AG08395 (cell line): Measurements from ENCODE around the gene TRPM3.
A peak's percentile ranks its signal among the peaks of the same experiment; 100 is the strongest.

ENCODE experiments used
- DNase-seq: peaks from one replicate; pipeline ENCODE4 v3.0.0; 2012; ENCODE audit warnings: mixed read lengths, low spot score

Gene TRPM3

GRCh38 chr9:70947086-70947485 is 174.3 kb downstream of the TRPM3 start:
- no peak for DNase-seq

GRCh38 chr9:70945301-70945700 is 176.1 kb downstream of the TRPM3 start:
- no peak for DNase-seq

- DNase-seq = no peak
These were observed 180.2 kb downstream of the TRPM3 start for GRCh38 chr9:70941191-70941590.

- DNase-seq = no peak
These were observed 180.8 kb downstream of the TRPM3 start for GRCh38 chr9:70940605-70941004.

GRCh38 chr9:70936536-70936935 is 184.9 kb downstream of the TRPM3 start:
- DNase-seq = no peak

- DNase-seq = peak; percentile 67
These were observed 185.6 kb downstream of the TRPM3 start for GRCh38 chr9:70935856-70936255.

GRCh38 chr9:70934642-70935041 is 186.8 kb downstream of the TRPM3 start:
- no peak for DNase-seq

GRCh38 chr9:70933321-70933720 is 188.1 kb downstream of the TRPM3 start:
- DNase-seq = peak; percentile 62

GRCh38 chr9:70932097-70932496 is 189.3 kb downstream of the TRPM3 start:
- DNase-seq = no peak

- no peak for DNase-seq
These were observed 193.9 kb downstream of the TRPM3 start for GRCh38 chr9:70927530-70927929.

GRCh38 chr9:70924895-70925547 is 196.4 kb downstream of the TRPM3 start:
- peak; percentile 73 for DNase-seq

GRCh38 chr9:70924380-70924779 is 197.0 kb downstream of the TRPM3 start:
- peak; percentile 82 for DNase-seq

- no peak for DNase-seq
These were observed 197.5 kb downstream of the TRPM3 start for GRCh38 chr9:70923961-70924360.

- no peak for DNase-seq
These were observed 200.3 kb downstream of the TRPM3 start for GRCh38 chr9:70921136-70921535.

GRCh38 chr9:70917277-70917676 is 204.1 kb downstream of the TRPM3 start:
- DNase-seq = no peak

- DNase-seq = no peak
These were observed 209.6 kb downstream of the TRPM3 start for GRCh38 chr9:70911791-70912190.

GRCh38 chr9:70910598-70910997 is 210.8 kb downstream of the TRPM3 start:
- no peak for DNase-seq

- DNase-seq = peak; percentile 85
These were observed 218.7 kb downstream of the TRPM3 start for GRCh38 chr9:70902692-70903131.

GRCh38 chr9:70902171-70902570 is 219.2 kb downstream of the TRPM3 start:
- no peak for DNase-seq

- DNase-seq = no peak
These were observed 219.7 kb downstream of the TRPM3 start for GRCh38 chr9:70901746-70902145.

- DNase-seq = no peak
These were observed 220.4 kb downstream of the TRPM3 start for GRCh38 chr9:70901013-70901412.

- DNase-seq = no peak
These were observed 227.8 kb downstream of the TRPM3 start for GRCh38 chr9:70893580-70894122.

- DNase-seq = no peak
These were observed 232.9 kb downstream of the TRPM3 start for GRCh38 chr9:70888471-70888870.

GRCh38 chr9:70887826-70888225 is 233.6 kb downstream of the TRPM3 start:
- DNase-seq = no peak
